Vagina (tissue), 2 donors: ENCODE results near the gene DNAH6.

Experiments
- POLR2A ChIP-seq, 2 donors: fragments of 450-650 bp; IDR thresholded peaks; one replicate each; pipeline ENCODE4 v1.6.1; 2017; ENCODE audit warnings: antibody characterized with exemption in 2 of 2, mild to moderate bottlenecking in 2 of 2, moderate library complexity in 2 of 2
- TF ChIP-seq, protein P1 (sequence below), 3 experiments: fragments of 450-650 bp in 2 of 3; fragments of 200-600 bp in 1 of 3; sonication (generic) in 1 of 3; IDR thresholded peaks; one replicate each; pipeline ENCODE4 v1.5.1; 2017 to 2019; ENCODE audit warnings: antibody characterized with exemption in 3 of 3, mild to moderate bottlenecking in 2 of 3, moderate library complexity in 2 of 3

DNA sequence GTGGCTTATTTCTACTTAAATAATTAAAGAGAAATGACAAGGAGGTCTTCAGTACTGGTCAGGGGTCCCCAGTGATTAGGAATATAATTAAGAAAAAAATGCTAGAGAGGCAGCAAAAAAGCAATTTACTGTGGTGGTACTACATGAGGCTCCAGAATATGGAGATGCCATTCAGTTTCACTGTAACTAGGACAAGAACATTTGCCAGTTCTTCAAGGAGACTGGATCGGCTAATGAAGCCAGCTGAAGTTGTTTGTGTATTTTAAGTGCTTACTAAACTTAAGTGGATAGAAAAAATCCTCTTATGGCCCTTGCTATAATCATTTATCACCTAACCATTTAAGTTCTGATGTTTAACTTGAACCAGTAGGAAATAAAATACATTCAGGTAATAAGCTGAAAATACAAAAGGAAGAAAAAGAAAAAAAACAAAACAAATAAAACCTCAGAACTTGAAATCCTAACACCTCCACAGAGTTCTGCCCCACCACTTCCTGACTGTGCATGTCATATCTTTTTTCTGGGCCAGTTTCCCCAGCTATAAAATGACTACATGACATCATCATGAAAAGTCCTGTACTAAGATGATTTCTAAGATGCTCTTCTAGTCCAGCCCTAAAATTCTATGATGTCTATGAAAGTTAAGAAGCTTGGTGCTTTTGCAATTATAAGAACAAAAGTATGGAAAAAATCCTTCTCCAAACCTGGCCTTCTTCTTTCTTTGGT is 266.6 kb downstream of the DNAH6 start:
- TF ChIP-seq, protein P1, sequence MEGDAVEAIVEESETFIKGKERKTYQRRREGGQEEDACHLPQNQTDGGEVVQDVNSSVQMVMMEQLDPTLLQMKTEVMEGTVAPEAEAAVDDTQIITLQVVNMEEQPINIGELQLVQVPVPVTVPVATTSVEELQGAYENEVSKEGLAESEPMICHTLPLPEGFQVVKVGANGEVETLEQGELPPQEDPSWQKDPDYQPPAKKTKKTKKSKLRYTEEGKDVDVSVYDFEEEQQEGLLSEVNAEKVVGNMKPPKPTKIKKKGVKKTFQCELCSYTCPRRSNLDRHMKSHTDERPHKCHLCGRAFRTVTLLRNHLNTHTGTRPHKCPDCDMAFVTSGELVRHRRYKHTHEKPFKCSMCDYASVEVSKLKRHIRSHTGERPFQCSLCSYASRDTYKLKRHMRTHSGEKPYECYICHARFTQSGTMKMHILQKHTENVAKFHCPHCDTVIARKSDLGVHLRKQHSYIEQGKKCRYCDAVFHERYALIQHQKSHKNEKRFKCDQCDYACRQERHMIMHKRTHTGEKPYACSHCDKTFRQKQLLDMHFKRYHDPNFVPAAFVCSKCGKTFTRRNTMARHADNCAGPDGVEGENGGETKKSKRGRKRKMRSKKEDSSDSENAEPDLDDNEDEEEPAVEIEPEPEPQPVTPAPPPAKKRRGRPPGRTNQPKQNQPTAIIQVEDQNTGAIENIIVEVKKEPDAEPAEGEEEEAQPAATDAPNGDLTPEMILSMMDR (IDR thresholded peaks at IDR 0.05): no peak
- no peak for TF ChIP-seq POLR2A (IDR thresholded peaks at IDR 0.05)
